ENCODE data around the gene FAM174B. TPM values are rescaled to one million over a fixed set of nuclear protein-coding genes. Genes with fewer than 3 reads are reported as not detected.

The FAM174B gene
- total RNA-seq, 2 experiments from 2014 or later = 3.4 to 3.6 TPM

DNA sequence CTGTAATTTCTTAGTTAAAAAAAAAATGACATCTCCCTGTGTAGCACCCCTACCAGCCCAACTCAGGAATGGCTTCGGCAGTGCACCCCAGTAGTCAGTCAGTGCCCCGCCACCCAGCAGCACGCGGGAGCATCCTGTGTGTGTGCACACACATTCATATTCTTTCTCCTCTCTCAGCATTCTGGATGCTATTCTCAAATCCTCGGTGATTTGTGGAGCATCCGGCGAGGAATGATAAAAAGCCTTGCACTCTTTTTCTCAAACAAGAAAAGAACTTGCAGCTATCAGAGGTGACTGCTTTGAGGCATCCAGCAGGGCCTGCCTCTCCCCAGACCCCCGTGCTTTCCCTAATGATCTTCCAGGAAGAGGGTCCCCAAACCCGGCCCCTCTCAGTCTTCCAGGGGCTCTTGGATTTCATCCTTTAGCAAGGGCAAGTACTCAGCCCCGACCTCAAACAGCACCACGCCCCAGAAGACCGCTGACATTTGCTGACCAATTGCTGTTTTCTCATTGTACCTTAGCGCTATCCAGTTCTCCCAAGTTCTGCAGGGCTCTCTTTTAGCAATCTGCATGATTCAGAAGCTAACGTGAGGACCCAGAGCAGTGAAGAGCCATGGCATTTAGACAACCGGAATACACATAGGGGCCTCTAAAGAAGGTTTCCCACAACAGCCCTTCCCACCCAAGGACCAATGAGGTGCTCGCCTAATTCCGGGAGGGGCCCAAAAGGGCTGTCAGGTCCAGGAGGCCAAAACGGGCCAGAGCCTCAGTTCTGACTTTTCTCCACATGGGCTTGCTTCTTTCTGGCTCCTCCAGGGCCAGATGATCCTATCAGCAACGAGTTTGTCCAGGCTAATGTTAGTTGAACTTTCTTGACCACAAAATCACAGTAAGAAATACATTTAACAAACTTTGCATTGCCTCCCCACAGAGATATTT lies 72.2 kb downstream of the FAM174B start:
- no peak overlapping the region for H3K27ac ChIP-seq (ENCODE audit: low read depth in 1 of 2, low read length in 2 of 2)
- H3K4me1 ChIP-seq (ENCODE audit: insufficient read depth, low read length) = no peaks in the 10 kb centered on the region
- Mint-ChIP-seq H3K36me3 (ENCODE audit: low read depth) (no peaks in the 10 kb centered on the region), H3K27ac (no peak overlapping the region), H3K9me3 (no peaks in the 10 kb centered on the region), H3K4me3 (no peak overlapping the region), H3K27me3 (peaks cover 17% of the 10 kb centered on the region), H3K4me1 (ENCODE audit: low read depth) (no peaks in the 10 kb centered on the region)
- H3K27me3 ChIP-seq (ENCODE audit: control insufficient read depth in 1 of 2, insufficient read depth in 2 of 2, low read length in 2 of 2) = peaks cover 0 to under 1% of the 10 kb centered on the region in 2 experiments
- H3K9me3 ChIP-seq (ENCODE audit: control insufficient read depth in 1 of 2, insufficient read depth in 1 of 2, low read length in 2 of 2) = no peaks in the 10 kb centered on the region
- DNase-seq (no peak), ATAC-seq (ENCODE audit: poor library complexity) (no peak)
- no peaks in the 10 kb centered on the region for H3K36me3 ChIP-seq (ENCODE audit: insufficient read depth, low read length)
- TF ChIP-seq, protein P1, sequence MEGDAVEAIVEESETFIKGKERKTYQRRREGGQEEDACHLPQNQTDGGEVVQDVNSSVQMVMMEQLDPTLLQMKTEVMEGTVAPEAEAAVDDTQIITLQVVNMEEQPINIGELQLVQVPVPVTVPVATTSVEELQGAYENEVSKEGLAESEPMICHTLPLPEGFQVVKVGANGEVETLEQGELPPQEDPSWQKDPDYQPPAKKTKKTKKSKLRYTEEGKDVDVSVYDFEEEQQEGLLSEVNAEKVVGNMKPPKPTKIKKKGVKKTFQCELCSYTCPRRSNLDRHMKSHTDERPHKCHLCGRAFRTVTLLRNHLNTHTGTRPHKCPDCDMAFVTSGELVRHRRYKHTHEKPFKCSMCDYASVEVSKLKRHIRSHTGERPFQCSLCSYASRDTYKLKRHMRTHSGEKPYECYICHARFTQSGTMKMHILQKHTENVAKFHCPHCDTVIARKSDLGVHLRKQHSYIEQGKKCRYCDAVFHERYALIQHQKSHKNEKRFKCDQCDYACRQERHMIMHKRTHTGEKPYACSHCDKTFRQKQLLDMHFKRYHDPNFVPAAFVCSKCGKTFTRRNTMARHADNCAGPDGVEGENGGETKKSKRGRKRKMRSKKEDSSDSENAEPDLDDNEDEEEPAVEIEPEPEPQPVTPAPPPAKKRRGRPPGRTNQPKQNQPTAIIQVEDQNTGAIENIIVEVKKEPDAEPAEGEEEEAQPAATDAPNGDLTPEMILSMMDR (IDR thresholded peaks at IDR 0.05) = no peak
- CTCF ChIA-PET = no interaction called here
- no peak overlapping the region for H3K4me3 ChIP-seq (ENCODE audit: low read length)
- POLR2A ChIA-PET = no interaction called here
- intact Hi-C loops (cut with DNase I, micrococcal nuclease) = no loop called here

DNA sequence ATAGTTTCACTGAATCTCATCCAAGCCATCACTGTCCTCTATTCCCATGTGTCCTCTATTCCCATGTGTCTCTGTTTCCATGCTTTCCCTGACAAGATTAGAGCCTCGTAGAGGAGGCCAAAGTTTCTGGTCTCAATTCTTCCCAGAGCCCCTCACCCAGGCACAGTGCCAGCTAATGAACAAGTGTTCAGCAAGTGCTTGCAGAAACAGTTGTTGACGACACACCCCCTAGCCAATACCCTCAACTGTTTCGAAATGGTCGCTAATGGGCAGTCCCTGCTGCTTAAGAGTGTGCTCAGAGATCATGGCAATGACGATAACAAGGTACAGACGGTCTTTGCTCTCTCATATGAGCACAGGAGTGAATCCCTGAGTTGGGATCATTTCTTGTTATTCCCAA lies 73.4 kb downstream of the FAM174B start:
- ChIA-PET POLR2A (no interaction called here), CTCF (no interaction called here)
- Histone ChIP-seq H3K27ac (ENCODE audit: low read depth in 1 of 2, low read length in 2 of 2) (no peak overlapping the region), H3K27me3 (ENCODE audit: control insufficient read depth in 1 of 2, insufficient read depth in 2 of 2, low read length in 2 of 2) (no peaks in the 10 kb centered on the region), H3K4me3 (ENCODE audit: low read length) (no peak overlapping the region), H3K4me1 (ENCODE audit: insufficient read depth, low read length) (no peaks in the 10 kb centered on the region), H3K36me3 (ENCODE audit: insufficient read depth, low read length) (no peaks in the 10 kb centered on the region), H3K9me3 (ENCODE audit: control insufficient read depth in 1 of 2, insufficient read depth in 1 of 2, low read length in 2 of 2) (no peaks in the 10 kb centered on the region)
- Mint-ChIP-seq H3K27me3 (peaks cover 13% of the 10 kb centered on the region), H3K4me1 (ENCODE audit: low read depth) (no peaks in the 10 kb centered on the region), H3K27ac (no peak overlapping the region), H3K9me3 (no peaks in the 10 kb centered on the region), H3K4me3 (no peak overlapping the region), H3K36me3 (ENCODE audit: low read depth) (no peaks in the 10 kb centered on the region)
- no peak for ATAC-seq (ENCODE audit: poor library complexity)
- TF ChIP-seq, protein P1 (IDR thresholded peaks at IDR 0.05) = no peak
- DNase-seq = no peak
- intact Hi-C loops (cut with DNase I, micrococcal nuclease) = no loop called here

DNA sequence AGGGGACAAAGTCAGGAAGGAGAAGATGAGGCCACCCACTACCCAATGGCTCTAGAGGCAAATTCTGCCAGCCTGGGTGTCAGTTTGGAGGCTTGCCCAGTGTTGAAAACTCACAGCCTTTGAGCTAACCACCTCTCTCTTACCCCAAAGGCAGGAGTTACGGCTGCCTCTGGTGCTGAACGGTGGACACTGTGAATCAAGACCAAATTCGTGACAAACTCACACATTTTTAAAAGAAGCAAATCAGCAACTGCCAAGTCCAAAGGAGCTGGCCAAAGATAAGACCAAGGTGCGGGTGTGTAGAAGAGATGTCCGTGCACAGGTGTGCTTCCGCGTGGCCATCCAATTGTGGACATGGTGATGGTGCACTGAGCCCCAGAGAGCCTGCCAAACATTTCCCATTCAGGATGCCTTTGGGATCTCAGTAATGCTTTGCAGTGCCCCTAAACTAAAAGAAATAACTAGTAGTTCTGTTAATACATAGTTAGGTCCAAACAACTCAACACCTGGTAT lies 74.6 kb downstream of the FAM174B start:
- intact Hi-C loops (cut with DNase I, micrococcal nuclease) = no loop called here
- no peaks in the 10 kb centered on the region for H3K4me1 ChIP-seq (ENCODE audit: insufficient read depth, low read length)
- ATAC-seq (ENCODE audit: poor library complexity) = no peak
- CTCF ChIA-PET = no interaction called here
- no peak overlapping the region for H3K27ac Mint-ChIP-seq
- no peak for DNase-seq
- no peaks in the 10 kb centered on the region for H3K36me3 Mint-ChIP-seq (ENCODE audit: low read depth)
- H3K4me3 Mint-ChIP-seq = no peak overlapping the region
- H3K4me1 Mint-ChIP-seq (ENCODE audit: low read depth) = no peaks in the 10 kb centered on the region
- H3K9me3 ChIP-seq (ENCODE audit: control insufficient read depth in 1 of 2, insufficient read depth in 1 of 2, low read length in 2 of 2) = no peaks in the 10 kb centered on the region
- no peaks in the 10 kb centered on the region for H3K9me3 Mint-ChIP-seq
- no peaks in the 10 kb centered on the region for H3K36me3 ChIP-seq (ENCODE audit: insufficient read depth, low read length)
- no peaks in the 10 kb centered on the region for H3K27me3 ChIP-seq (ENCODE audit: control insufficient read depth in 1 of 2, insufficient read depth in 2 of 2, low read length in 2 of 2)
- TF ChIP-seq, protein P1 (IDR thresholded peaks at IDR 0.05) = no peak
- peaks cover 13% of the 10 kb centered on the region for H3K27me3 Mint-ChIP-seq
- no peak overlapping the region for H3K27ac ChIP-seq (ENCODE audit: low read depth in 1 of 2, low read length in 2 of 2)
- H3K4me3 ChIP-seq (ENCODE audit: low read length) = no peak overlapping the region
- POLR2A ChIA-PET = no interaction called here

Data from CD4-positive, alpha-beta T cell (primary cell).